ENCODE data around the gene NEDD9.

Gene NEDD9

DNA sequence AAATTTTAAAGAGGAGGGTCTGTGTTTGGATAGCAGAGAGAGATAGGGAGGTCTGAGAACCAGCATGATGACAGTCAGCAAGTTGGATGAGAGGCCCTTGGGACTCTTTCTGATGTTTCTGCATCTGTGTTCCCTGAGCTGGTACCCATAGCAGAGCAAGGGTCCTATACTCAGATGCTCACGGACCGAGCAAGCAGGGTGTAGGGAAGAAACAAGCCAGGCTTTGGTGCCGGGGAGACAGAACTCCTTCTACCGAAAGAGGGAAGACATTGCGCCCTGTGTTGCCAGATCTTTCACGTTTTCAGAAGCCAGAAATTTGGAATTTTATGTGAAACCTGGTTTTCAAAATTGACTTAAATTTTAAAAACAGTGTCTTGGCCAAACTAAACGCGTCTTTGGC lies 34.6 kb downstream of the NEDD9 start:
- no peak for DNase-seq

DNA sequence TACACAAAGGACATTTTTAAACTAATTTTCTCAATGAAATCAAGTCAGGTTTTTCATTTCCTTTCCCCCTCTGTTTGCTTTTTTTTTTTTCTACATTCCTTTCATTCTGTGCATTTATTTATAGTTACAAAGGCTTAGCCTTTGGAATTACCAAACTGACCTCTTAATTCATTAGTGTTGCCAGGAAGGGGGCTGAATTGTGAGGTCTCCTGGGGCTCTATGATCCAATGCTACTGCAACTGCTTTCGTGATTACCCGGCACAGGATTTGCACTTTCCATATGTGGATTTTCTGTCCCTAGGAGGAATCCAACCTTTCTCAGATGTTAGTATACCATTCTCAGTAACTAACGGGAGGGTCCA lies 35.3 kb downstream of the NEDD9 start:
- DNase-seq, result no peak

- DNase-seq, result no peak
These were observed 35.8 kb downstream of the NEDD9 start for GRCh38 chr6:11196511-11197174.

DNA sequence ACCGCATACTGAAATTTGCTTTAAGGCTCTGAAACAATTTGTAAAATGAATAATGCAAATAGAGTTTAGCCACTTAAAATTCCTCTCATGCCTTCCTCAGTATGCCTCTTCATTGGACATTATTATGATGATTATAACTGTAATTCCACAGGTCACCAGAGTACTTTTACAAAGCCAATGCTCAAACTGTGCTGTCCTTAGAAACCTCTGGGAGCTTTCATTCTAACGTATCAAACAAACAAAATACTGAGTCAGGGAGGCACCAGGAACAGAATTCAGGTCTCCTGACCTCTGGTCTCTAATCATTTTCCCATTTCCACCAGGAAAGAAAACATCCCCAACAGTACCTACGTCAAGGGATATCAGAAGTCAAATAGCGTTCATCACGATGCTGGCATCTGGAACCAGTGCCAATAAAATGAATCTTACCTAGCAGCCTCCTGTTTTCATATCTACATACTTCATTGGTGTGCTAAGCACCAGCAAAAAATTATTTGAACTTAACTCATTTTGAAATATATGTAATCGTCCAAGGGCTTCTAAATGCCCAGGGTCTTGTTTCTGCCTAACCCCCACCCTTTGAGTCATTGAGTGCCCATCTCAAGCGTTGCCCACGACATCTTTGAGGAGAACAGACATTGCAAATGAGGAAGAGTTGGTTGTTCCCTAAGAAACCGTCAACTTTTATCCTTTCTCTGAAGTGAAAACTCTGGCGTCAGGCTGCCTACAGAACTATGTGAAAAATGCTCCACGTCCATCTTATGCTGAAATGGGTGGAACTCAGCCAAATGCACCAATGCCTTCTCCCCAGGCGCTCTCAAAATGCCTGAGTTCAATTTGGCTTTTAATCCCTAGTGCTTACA lies 37.9 kb downstream of the NEDD9 start:
- no peak for DNase-seq

GRCh38 chr6:11193434-11193833 lies 39.0 kb downstream of the NEDD9 start:
- no peak for DNase-seq

DNA sequence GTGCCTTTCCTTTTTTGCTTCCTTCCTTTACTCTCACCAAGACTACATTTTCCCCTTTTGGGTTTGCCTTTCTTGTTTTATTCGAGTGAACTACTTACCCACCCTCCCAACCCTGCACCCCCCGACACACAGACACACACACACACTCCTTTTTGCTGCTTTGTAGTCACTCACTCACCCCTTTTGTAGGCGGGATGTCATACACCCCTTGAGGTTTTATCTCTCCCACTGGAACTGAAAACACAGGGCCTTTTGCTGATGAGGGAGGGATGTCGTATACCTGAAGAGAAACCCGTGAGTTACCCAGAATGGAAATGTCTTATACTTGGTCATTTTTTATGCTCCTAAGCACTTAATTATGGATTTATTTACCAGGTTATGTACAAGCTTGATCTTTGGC lies 40.3 kb downstream of the NEDD9 start:
- DNase-seq, result no peak

DNA sequence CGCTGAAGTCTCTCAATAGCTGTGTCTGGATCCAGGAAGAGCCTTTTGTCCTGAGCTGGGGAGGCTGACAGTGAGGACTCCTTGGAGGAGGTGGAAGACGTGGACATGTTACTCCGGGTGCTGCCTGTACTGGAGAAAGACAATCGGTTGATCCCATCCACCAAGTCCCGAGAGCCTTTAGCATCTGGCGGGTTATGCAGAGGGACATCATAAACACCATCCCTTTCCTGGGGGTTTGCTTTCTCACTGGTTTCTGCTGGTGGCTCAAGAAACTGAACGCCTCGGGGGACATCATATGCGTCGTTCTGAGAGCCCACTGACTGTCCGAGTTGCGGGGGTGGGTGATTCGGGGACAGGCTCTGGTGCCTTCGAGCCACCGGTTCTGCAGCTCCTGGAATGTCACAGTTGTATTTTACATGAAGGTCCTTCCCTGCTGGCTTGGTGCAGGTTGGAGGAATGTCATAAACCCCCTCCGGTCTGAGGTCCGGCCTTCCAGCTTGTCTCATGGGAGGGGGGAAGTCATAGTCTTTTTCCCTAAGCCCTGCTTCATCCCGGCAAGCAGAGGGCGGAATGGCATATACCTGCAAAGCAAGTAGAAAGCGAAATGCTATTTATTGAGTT lies 41.7 kb downstream of the NEDD9 start:
- DNase-seq, result no peak

DNA sequence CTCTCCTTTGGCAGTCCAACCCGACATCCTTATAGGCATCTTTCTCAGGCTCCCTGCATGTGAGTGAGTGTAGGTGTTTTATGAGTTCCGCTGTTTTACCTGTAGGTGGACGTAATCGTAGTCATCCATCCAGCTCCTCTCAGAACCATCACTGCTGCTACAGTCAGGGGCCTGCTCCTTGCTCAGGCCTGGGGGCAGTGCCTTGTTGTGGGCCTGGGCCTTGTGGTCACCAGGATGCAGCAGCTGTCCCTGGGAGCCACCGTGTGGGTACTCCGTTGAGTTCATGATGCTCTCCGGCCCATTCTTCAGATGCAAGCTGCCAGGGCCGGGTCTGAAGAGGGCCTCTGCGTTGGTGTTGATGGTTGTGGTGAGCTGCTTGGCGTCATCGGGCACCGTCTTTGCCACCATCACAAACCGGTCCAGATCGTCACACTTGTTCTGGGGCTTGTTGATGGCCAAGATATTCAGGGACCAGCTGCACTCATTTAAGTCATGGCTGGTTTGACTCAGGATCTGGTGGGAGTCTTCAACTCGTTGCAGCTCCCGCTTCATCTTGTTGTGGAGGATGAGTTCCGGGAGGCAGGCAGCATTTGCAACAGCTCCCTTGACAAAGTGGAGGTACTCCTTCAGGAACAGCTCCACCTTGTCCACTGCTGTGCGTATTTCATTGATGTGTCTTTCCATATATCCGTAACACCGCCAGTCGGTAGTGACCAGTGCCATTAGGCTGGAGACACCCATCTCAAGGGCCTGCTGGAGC lies 42.4 kb downstream of the NEDD9 start:
- DNase-seq, result no peak

GRCh38 chr6:11188161-11188915 lies 44.1 kb downstream of the NEDD9 start:
- no peak for DNase-seq

DNA sequence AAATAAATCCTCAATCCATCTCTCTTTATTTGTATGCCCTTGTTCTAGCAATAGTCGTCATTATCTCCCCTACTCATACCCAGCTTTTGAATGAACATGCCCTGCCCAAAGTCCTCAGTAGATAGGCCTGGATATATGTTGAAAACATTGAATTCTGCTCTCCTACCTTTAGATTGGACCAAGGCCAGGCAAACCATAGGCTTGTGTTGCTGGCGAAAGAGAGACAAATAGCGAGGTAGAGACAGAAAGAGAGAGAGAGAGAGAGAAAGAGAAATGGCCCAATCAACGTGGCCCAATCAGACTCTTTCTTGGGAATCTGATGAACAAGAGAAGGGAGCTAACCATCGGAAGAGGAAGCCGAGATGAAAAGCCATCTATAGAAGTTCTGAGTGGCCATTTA lies 45.2 kb downstream of the NEDD9 start:
- no peak for DNase-seq

GRCh38 chr6:11185204-11185842 lies 47.1 kb downstream of the NEDD9 start:
- no peak for DNase-seq

- no peak for DNase-seq
These were observed 48.6 kb downstream of the NEDD9 start for GRCh38 chr6:11183761-11184362.

GRCh38 chr6:11181478-11182136 lies 50.9 kb downstream of the NEDD9 start:
- DNase-seq, result no peak

- DNase-seq, result no peak
These were observed 52.9 kb downstream of the NEDD9 start for GRCh38 chr6:11179419-11180202.

- no peak for DNase-seq
These were observed 53.4 kb downstream of the NEDD9 start for GRCh38 chr6:11179088-11179418.

GRCh38 chr6:11177271-11177670 lies 55.2 kb downstream of the NEDD9 start:
- no peak for DNase-seq

- no peak for DNase-seq
These were observed 58.2 kb downstream of the NEDD9 start for GRCh38 chr6:11174242-11174611.

DNA sequence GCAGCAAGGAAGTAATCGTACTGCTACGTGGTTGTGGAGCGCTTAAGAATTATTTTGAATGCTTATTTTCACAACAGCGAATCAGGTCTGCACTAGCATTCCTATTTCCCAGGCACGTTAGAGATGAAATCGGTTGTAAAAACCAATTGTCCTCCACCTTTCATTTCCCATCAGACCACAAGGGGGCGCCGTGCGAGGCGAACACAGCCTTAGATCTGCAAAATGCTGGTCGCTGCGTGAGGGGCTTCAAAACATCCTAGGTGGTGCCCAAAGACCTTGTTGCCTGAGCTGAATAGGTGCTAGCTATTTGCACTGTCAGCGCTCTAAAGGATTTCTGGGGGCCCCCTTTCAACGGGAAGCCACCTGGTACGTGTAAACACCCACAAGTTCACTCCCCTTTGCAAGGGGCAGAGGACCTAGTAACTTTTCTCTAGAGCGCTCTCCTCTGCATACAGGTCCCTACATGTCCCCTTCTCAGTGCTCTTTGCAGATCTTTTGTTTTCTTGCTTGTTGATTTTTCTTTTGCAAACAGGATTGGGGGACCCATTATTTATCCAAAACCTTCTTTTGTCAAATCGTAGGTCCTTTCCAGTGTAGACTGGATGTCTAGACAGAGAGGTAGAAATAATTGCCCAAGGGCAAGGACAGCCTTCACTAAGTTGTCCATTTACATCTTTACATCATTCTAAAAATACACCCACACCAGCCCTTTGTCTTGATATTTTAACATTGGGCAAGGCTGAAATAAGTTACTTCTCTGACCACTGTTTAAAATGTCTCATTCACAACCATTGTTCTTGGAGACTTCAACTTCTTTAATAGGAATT lies 59.8 kb downstream of the NEDD9 start:
- no peak for DNase-seq

DNA sequence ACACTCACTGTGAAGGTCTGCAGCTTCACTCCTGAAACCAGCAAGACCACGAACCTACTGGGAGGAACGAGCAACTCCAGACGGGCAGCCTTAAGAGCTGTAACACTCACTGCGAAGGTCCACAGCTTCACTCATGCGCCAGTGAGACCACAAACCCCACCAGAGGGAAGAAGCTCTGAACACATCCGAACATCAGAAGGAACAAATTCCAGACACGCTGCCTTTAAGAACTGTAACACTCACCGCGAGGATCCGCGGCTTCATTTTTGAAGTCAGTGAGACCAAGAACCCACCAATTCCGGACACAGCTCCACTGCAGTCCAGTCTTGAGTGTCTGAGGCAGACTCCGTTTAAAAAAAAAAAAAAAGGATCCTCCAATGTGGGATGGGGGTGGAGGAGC lies 60.5 kb downstream of the NEDD9 start:
- no peak for DNase-seq

Data from GF-D8 (cell line).